Lung (tissue), 12 donors: Measurements from ENCODE around the gene GRHPR. TPM values are rescaled to one million over a fixed set of nuclear protein-coding genes. Genes with fewer than 3 reads are reported as not detected.
A peak's percentile ranks its signal among the peaks of the same experiment; 100 is the strongest.

Source experiments
- ATAC-seq: fragments of 200-7000 bp; cut with Tn5 transposase; one replicate; pipeline ENCODE4 v1.9.1; 2020; ENCODE audit warnings: moderate number of reproducible peaks; ENCODE audit not compliant: insufficient read depth, low FRiP score
- DNase-seq, 3 donors: peaks; one replicate each; pipeline ENCODE4 v3.0.0-alpha.2; 2013 to 2017
- H3K27ac ChIP-seq, 2 donors: one replicate each; pipeline ENCODE4 v1.5.1; 2013; ENCODE audit warnings: mild to moderate bottlenecking in 2 of 2, moderate library complexity in 2 of 2, control low read depth in 1 of 2, inconsistent platforms in 1 of 2, low read depth in 1 of 2, low read length in 1 of 2
- H3K27me3 ChIP-seq, 3 donors: one replicate each; pipeline ENCODE4 v1.5.1; 2013; ENCODE audit warnings: low read length in 2 of 3; ENCODE audit not compliant: control insufficient read depth in 3 of 3, insufficient read depth in 3 of 3
- H3K36me3 ChIP-seq, 4 donors: one replicate each; pipeline ENCODE4 v1.5.1; 2013; ENCODE audit warnings: low read length in 4 of 4, mild to moderate bottlenecking in 1 of 4, moderate library complexity in 1 of 4; ENCODE audit not compliant: control insufficient read depth in 4 of 4, insufficient read depth in 4 of 4
- H3K4me1 ChIP-seq, 5 donors: one replicate each; pipeline ENCODE4 v1.5.1; 2013; ENCODE audit warnings: low read length in 5 of 5, mild to moderate bottlenecking in 2 of 5, moderate library complexity in 1 of 5; ENCODE audit not compliant: control insufficient read depth in 5 of 5, insufficient read depth in 5 of 5
- H3K4me3 ChIP-seq: one replicate; pipeline ENCODE4 v1.5.1; 2013; ENCODE audit warnings: mild to moderate bottlenecking, control low read depth, moderate library complexity
- H3K9ac ChIP-seq, 2 donors: one replicate each; pipeline ENCODE4 v1.5.1; 2013; ENCODE audit warnings: low read length in 2 of 2, control low read depth in 1 of 2; ENCODE audit not compliant: insufficient read depth in 1 of 2
- H3K9me3 ChIP-seq, 4 donors: one replicate each; pipeline ENCODE4 v1.5.1; 2013; ENCODE audit warnings: low read length in 3 of 4, mild to moderate bottlenecking in 1 of 4, moderate library complexity in 1 of 4; ENCODE audit not compliant: control insufficient read depth in 4 of 4, insufficient read depth in 3 of 4
- CTCF ChIP-seq: IDR thresholded peaks from 2 replicates; pipeline ENCODE4 v1.5.1; 2012; ENCODE audit warnings: mild to moderate bottlenecking; ENCODE audit errors: control extremely low read depth, extremely low read depth
- WGBS, 2 donors: extraction: QIAGEN DNeasy Blood & Tissue Kit; methylation state at CpG; one replicate each; pipeline ENCODE4 v1.1.7; 2013; 5-methylcytosine and 5-hydroxymethylcytosine counted together
- polyA plus RNA-seq, 2 donors: library from polyadenylated mRNA; stranded (reverse); fragments of 200-250 nt; gene quantifications; one replicate each; pipeline ENCODE4 v1.2.1, GENCODE V29; 2013
- total RNA-seq, 2 donors: library from RNA; depleted of rRNA in 1 of 2; stranded (reverse); fragments of >200 nt in 1 of 2; gene quantifications; one replicate each; pipeline ENCODE4 v1.2.1, GENCODE V29; 2014 to 2021
- donor health status: control.
- donor health status: control.
- donor health status: Bipolar disorder and iron deficiency.
- donor health status: healthy.
- donor health status: DM: yes; HTN: yes; CAD: no.

The GRHPR gene
- total and polyA plus RNA-seq, 4 donors, result 55.5 to 98.9 (median 73.5) TPM

- H3K27ac ChIP-seq, result peak overlapping the region in 1 of 2 donors; percentile 43
- 26 to 31% methylated on average over 22 of the region's 22 CpGs for WGBS, 2 donors
- H3K9me3 ChIP-seq, result no peaks in the 10 kb centered on the region
- H3K4me3 ChIP-seq, result no peak overlapping the region
- ATAC-seq (peak; percentile 86), DNase-seq (peak; percentile 79 to 81 (median 79))
- no peaks in the 10 kb centered on the region for H3K36me3 ChIP-seq
- peak overlapping the region in 1 of 2 donors; percentile 0 for H3K9ac ChIP-seq
- peaks cover 0 to 6% (median 0%) of the 10 kb centered on the region in 5 donors for H3K4me1 ChIP-seq
- H3K27me3 ChIP-seq, result no peaks in the 10 kb centered on the region
- peak; percentile 73 for TF ChIP-seq CTCF
These were observed 7.3 kb upstream of the GRHPR start for GRCh38 chr9:37415011-37415719.

GRCh38 chr9:37417252-37417803 lies 5.2 kb upstream of the GRHPR start:
- no peak for ATAC-seq
- Histone ChIP-seq H3K27ac (no peak overlapping the region), H3K27me3 (no peaks in the 10 kb centered on the region), H3K9ac (no peak overlapping the region), H3K9me3 (no peaks in the 10 kb centered on the region), H3K36me3 (no peaks in the 10 kb centered on the region), H3K4me1 (peaks cover 0 to 11% (median 0%) of the 10 kb centered on the region in 5 donors), H3K4me3 (no peak overlapping the region)
- 88 to 93% methylated on average over 9 of the region's 9 CpGs for WGBS, 2 donors
- no peak for TF ChIP-seq CTCF
- DNase-seq, result no peak

- Histone ChIP-seq H3K27me3 (no peaks in the 10 kb centered on the region), H3K27ac (no peak overlapping the region), H3K9ac (no peak overlapping the region), H3K9me3 (no peaks in the 10 kb centered on the region), H3K36me3 (no peaks in the 10 kb centered on the region), H3K4me3 (no peak overlapping the region), H3K4me1 (peaks cover 0 to 11% (median 0%) of the 10 kb centered on the region in 5 donors)
- WGBS, 2 donors, result 92 to 93% methylated on average over 9 of the region's 9 CpGs
- DNase-seq, result no peak
- no peak for ATAC-seq
- no peak for TF ChIP-seq CTCF
These were observed 4.5 kb upstream of the GRHPR start for GRCh38 chr9:37417857-37418618.
